OCI-LY1 (cell line): ENCODE data around the gene NPB.

ENCODE experiments used
- H2AFZ ChIP-seq: fragments of 200-600 bp; sonication (generic), shearing (Covaris generic); 2 replicates; pipeline ENCODE4 v1.6.0; 2014; ENCODE audit warnings: antibody characterized with exemption, mild to moderate bottlenecking, low read length
- H3F3A ChIP-seq: fragments of 200-600 bp; sonication (generic), shearing (Covaris generic); 2 replicates; pipeline ENCODE4 v1.6.0; 2014; ENCODE audit warnings: mild to moderate bottlenecking, antibody characterized with exemption, low read length, moderate library complexity; ENCODE audit not compliant: insufficient read depth
- H3K27ac ChIP-seq: fragments of 200-600 bp; sonication (generic); 2 replicates; pipeline ENCODE4 v1.5.1; 2014; ENCODE audit warnings: low read length, mixed run types, mild to moderate bottlenecking, low read depth; ENCODE audit not compliant: poor library complexity, severe bottlenecking
- H3K27me3 ChIP-seq: fragments of 200-600 bp; sonication (generic); 2 replicates; pipeline ENCODE4 v1.6.0; 2014; ENCODE audit warnings: antibody characterized with exemption, mild to moderate bottlenecking, low read length, moderate library complexity; ENCODE audit not compliant: insufficient read depth
- H3K36me3 ChIP-seq: fragments of 200-600 bp; sonication (generic); 2 replicates; pipeline ENCODE4 v1.6.1; 2014; ENCODE audit warnings: mild to moderate bottlenecking, antibody characterized with exemption, low read length, moderate library complexity, mixed read lengths; ENCODE audit not compliant: insufficient read depth
- H3K4me1 ChIP-seq: fragments of 200-600 bp; sonication (generic); 2 replicates; pipeline ENCODE4 v1.5.1; 2014; ENCODE audit warnings: mild to moderate bottlenecking, low read length, moderate library complexity; ENCODE audit not compliant: insufficient read depth, severe bottlenecking
- H3K4me2 ChIP-seq: fragments of 200-600 bp; sonication (generic), shearing (Covaris generic); 2 replicates; pipeline ENCODE4 v1.6.1; 2014; ENCODE audit warnings: low read length
- H3K4me3 ChIP-seq: fragments of 200-600 bp; sonication (generic); 2 replicates; pipeline ENCODE4 v1.5.1; 2014; ENCODE audit warnings: low read length, low read depth, mild to moderate bottlenecking, mixed read lengths; ENCODE audit not compliant: poor library complexity, severe bottlenecking
- H3K79me2 ChIP-seq: fragments of 200-600 bp; shearing (Covaris generic); 2 replicates; pipeline ENCODE4 v1.6.1; 2016; ENCODE audit warnings: mixed run types, low read length, mixed read lengths; ENCODE audit not compliant: insufficient read depth
- H3K9ac ChIP-seq: fragments of 200-600 bp; sonication (generic), shearing (Covaris generic); 2 replicates; pipeline ENCODE4 v1.6.1; 2014; ENCODE audit warnings: mild to moderate bottlenecking, low read length, mixed read lengths
- H3K9me2 ChIP-seq: fragments of 200-600 bp; sonication (generic), shearing (Covaris generic); 2 replicates; pipeline ENCODE4 v1.6.1; 2014; ENCODE audit warnings: low read depth, mild to moderate bottlenecking, low read length, mixed read lengths
- H3K9me3 ChIP-seq: fragments of 200-600 bp; shearing (Covaris generic); 2 replicates; pipeline ENCODE4 v1.6.1; 2014; ENCODE audit warnings: low read length, mixed read lengths
- H4K20me1 ChIP-seq: fragments of 200-600 bp; sonication (generic), shearing (Covaris generic); 2 replicates; pipeline ENCODE4 v1.6.0; 2016; ENCODE audit warnings: mild to moderate bottlenecking, low read length; ENCODE audit not compliant: insufficient read depth
- EZH2 ChIP-seq: fragments of 200-600 bp; sonication (generic), shearing (Covaris generic); IDR thresholded peaks from 2 replicates; pipeline ENCODE4 v1.8.0; 2017; ENCODE audit warnings: borderline replicate concordance, mixed run types, mild to moderate bottlenecking, antibody characterized with exemption, low read length, moderate library complexity, mixed read lengths
- TF ChIP-seq, protein P1 (sequence below): fragments of 200-600 bp; sonication (generic), shearing (Covaris generic); IDR thresholded peaks from 2 replicates; pipeline ENCODE4 v1.5.1; 2017; ENCODE audit warnings: mild to moderate bottlenecking, antibody characterized with exemption, low read length, moderate library complexity, mixed read lengths

The NPB gene

DNA sequence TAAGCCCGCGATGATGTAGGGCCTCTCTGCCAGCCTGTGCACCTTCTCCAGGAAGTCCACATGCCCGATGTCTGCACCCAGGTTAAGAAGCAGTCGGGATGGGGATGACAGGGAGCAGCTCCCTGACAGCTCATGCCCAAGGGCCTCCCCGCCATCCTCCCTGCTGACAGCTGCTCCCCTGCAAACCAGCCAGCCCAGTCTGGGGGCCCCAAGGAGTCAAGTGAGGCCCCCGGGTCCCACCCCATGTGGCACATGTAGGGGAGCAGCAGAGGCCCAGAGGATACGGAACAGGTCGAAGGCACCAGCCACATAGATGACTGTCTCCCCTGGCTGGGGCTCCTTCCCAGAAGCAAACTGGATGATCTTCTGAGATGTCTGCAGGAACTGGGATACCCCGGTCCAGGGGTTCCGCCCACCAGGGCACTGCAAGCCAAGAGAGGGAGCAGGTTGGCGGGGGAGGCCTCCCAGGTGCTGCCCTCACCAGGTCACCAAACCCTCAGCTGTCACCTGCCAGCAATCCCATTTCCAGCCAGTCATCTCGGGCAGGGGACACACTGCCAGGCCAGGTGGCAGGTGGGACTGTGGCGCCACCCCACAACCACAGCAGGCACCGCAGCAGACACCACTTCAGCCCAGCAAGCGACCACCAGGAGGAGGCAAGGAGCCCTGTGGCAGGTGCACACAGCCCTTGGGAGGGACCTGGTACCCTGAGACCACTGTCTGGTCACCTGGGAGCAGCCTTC, 4.6 kb downstream of the NPB start:
- H3F3A ChIP-seq = no peaks in the 10 kb centered on the region
- no peaks in the 10 kb centered on the region for H3K9me3 ChIP-seq
- no peak for TF ChIP-seq EZH2
- TF ChIP-seq, protein P1, sequence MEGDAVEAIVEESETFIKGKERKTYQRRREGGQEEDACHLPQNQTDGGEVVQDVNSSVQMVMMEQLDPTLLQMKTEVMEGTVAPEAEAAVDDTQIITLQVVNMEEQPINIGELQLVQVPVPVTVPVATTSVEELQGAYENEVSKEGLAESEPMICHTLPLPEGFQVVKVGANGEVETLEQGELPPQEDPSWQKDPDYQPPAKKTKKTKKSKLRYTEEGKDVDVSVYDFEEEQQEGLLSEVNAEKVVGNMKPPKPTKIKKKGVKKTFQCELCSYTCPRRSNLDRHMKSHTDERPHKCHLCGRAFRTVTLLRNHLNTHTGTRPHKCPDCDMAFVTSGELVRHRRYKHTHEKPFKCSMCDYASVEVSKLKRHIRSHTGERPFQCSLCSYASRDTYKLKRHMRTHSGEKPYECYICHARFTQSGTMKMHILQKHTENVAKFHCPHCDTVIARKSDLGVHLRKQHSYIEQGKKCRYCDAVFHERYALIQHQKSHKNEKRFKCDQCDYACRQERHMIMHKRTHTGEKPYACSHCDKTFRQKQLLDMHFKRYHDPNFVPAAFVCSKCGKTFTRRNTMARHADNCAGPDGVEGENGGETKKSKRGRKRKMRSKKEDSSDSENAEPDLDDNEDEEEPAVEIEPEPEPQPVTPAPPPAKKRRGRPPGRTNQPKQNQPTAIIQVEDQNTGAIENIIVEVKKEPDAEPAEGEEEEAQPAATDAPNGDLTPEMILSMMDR = peak; percentile 47
- peaks cover 23% of the 10 kb centered on the region for H3K4me1 ChIP-seq
- no peaks in the 10 kb centered on the region for H4K20me1 ChIP-seq
- no peaks in the 10 kb centered on the region for H3K9me2 ChIP-seq
- H3K79me2 ChIP-seq = no peaks in the 10 kb centered on the region
- no peak overlapping the region for H3K27ac ChIP-seq
- H3K4me2 ChIP-seq = no peak overlapping the region
- H3K9ac ChIP-seq = no peak overlapping the region
- peaks cover 53% of the 10 kb centered on the region for H3K36me3 ChIP-seq
- H3K27me3 ChIP-seq = peaks cover 4% of the 10 kb centered on the region; the same call in 1 of the 2 replicates
- H2AFZ ChIP-seq = no peak overlapping the region
- H3K4me3 ChIP-seq = no peak overlapping the region

- H3K4me3 ChIP-seq = no peak overlapping the region
- H3K27me3 ChIP-seq = 0 out of 2 replicates have a peak, but pooled peaks cover 4% of the 10 kb centered on the region
- H3K9ac ChIP-seq = no peak overlapping the region
- TF ChIP-seq, protein P1 = peak; percentile 22; the same call in 1 of the 2 replicates
- no peak for TF ChIP-seq EZH2
- H2AFZ ChIP-seq = no peak overlapping the region
- no peak overlapping the region for H3K4me2 ChIP-seq
- no peaks in the 10 kb centered on the region for H3F3A ChIP-seq
- H3K79me2 ChIP-seq = no peaks in the 10 kb centered on the region
- H3K9me3 ChIP-seq = no peaks in the 10 kb centered on the region
- no peaks in the 10 kb centered on the region for H4K20me1 ChIP-seq
- H3K4me1 ChIP-seq = peaks cover 22% of the 10 kb centered on the region
- no peak overlapping the region for H3K27ac ChIP-seq
- H3K36me3 ChIP-seq = peaks cover 61% of the 10 kb centered on the region
- H3K9me2 ChIP-seq = no peaks in the 10 kb centered on the region
Measured at GRCh38 chr17:81907219-81908145, 5.4 kb downstream of the NPB start.

DNA sequence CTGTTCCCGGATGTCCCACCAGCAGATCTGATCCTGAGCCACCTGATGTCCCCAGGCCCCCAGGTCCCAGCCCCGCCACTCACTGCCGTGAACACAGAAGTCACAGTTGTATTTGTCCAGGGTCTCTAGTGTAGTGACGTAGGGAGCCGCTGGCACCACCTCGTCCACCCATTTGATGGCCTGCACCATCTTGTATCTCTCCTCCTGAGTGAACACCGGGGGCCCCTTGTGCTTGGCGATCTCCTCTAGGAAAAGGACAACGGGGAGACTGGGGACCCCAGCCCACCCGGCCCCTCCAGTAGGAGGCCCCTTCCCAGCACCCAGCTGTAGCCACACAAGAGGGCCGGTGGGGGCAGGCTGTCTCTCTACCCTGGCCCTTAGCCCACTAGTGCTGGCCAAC, 6.8 kb downstream of the NPB start:
- Histone ChIP-seq H3K9me2 (no peaks in the 10 kb centered on the region), H3K9ac (no peak overlapping the region), H2AFZ (no peak overlapping the region), H4K20me1 (no peaks in the 10 kb centered on the region), H3K27ac (no peak overlapping the region), H3K4me3 (no peak overlapping the region), H3K36me3 (peaks cover 68% of the 10 kb centered on the region), H3K9me3 (no peaks in the 10 kb centered on the region), H3K79me2 (no peaks in the 10 kb centered on the region), H3K27me3 (no peaks in the 10 kb centered on the region), H3K4me1 (peaks cover 16% of the 10 kb centered on the region), H3F3A (no peaks in the 10 kb centered on the region), H3K4me2 (no peak overlapping the region)
- TF ChIP-seq, protein P1 = no peak
